ENCODE data around the gene CEMP1. TPM values are rescaled to one million over a fixed set of nuclear protein-coding genes. Genes with fewer than 3 reads are reported as not detected.
"Not testable (repeated sequence)": the region's sequence is repeated elsewhere in the genome, so short reads cannot be mapped to it uniquely, and the experiment has no call there.

Gene CEMP1
- total RNA-seq, 1 experiment from 2014 or later: not detected

- not testable (repeated sequence) for H3K27ac ChIP-seq (ENCODE audit: insufficient read length, low read depth, low read length); H3K18ac ChIP-seq (ENCODE audit: insufficient read length, low read depth, low read length); H2BK20ac ChIP-seq (ENCODE audit: low read depth, low read length, poor library complexity, severe bottlenecking); H2BK120ac ChIP-seq (ENCODE audit: low read depth, low read length, poor library complexity, severe bottlenecking); H3K4ac ChIP-seq (ENCODE audit: low read depth, low read length); H3K4me1 ChIP-seq (ENCODE audit: insufficient read depth, low read length); H3K79me2 ChIP-seq (ENCODE audit: insufficient read depth, low read length); H3K9ac ChIP-seq (ENCODE audit: extremely low read depth, insufficient read length, low read length); H2BK15ac ChIP-seq (ENCODE audit: low read depth, low read length); H3K27me3 Mint-ChIP-seq (ENCODE audit: low read depth); DNase-seq; H3K56ac ChIP-seq (ENCODE audit: insufficient read length, low read depth, low read length); H3K23me2 ChIP-seq (ENCODE audit: insufficient read length, low read depth, low read length, poor library complexity, severe bottlenecking); H2BK5ac ChIP-seq (ENCODE audit: insufficient read length, low read length); H3K23ac ChIP-seq (ENCODE audit: insufficient read length, low read depth, low read length); H3K4me2 ChIP-seq (ENCODE audit: insufficient read depth, insufficient read length, low read length); H3T11ph ChIP-seq (ENCODE audit: low read length); H4K8ac ChIP-seq (replicated peaks; ENCODE audit: insufficient read length, low read depth, low read length); H2AK5ac ChIP-seq (ENCODE audit: insufficient read length, low read length); H3K27me3 ChIP-seq (ENCODE audit: insufficient read depth, low read length); H3K36me3 Mint-ChIP-seq (ENCODE audit: insufficient read depth in 1 of 3, low read depth in 3 of 3); H3K9me3 ChIP-seq (ENCODE audit: control insufficient read depth, low read depth, low read length); H4K20me1 ChIP-seq (ENCODE audit: control insufficient read depth, insufficient read depth, insufficient read length); H3K14ac ChIP-seq (ENCODE audit: insufficient read depth, low read length); H3K9me3 Mint-ChIP-seq; H4K91ac ChIP-seq (ENCODE audit: insufficient read length, low read depth, low read length); H3K27ac Mint-ChIP-seq; H2BK12ac ChIP-seq (ENCODE audit: insufficient read length, low read depth, low read length); H2AFZ ChIP-seq (ENCODE audit: low read length); H3K4me3 Mint-ChIP-seq; H4K5ac ChIP-seq (ENCODE audit: insufficient read length, low read depth, low read length)
- H3K4me1 Mint-ChIP-seq: peaks cover 7 to 11% of the 10 kb centered on the region in 2 experiments
- H3K79me1 ChIP-seq (ENCODE audit: insufficient read depth, low read depth, low read length, poor library complexity, severe bottlenecking): peaks cover 10% of the 10 kb centered on the region
- no CpG with 5 or more reads among the region's 4 CpGs for WGBS (ENCODE audit: extremely low coverage, insufficient read length, low lambda C conversion rate)
Observed at GRCh38 chr16:2540912-2541311, 9.7 kb upstream of the CEMP1 start.
